GM18502 (cell line): ENCODE results near the gene ENOX2.
A peak's percentile ranks its signal among the peaks of the same experiment; 100 is the strongest.

Experiments
- ATAC-seq: cut with Tn5 transposase; IDR thresholded peaks from one replicate; pipeline ENCODE4 v1.9.1; 2021; ENCODE audit warnings: mild to moderate bottlenecking; ENCODE audit not compliant: unreplicated experiment, poor library complexity

ENOX2 gene

GRCh38 chrX:130885996-130886395 is 17.0 kb downstream of the ENOX2 start:
- ATAC-seq: no peak

- no peak for ATAC-seq
These were observed 17.5 kb downstream of the ENOX2 start for GRCh38 chrX:130885508-130885907.

GRCh38 chrX:130884627-130885026 is 18.4 kb downstream of the ENOX2 start:
- no peak for ATAC-seq

- ATAC-seq: no peak
These were observed 23.1 kb downstream of the ENOX2 start for GRCh38 chrX:130879869-130880268.

GRCh38 chrX:130878350-130879341 is 24.4 kb downstream of the ENOX2 start:
- ATAC-seq: no peak

- no peak for ATAC-seq
These were observed 25.1 kb downstream of the ENOX2 start for GRCh38 chrX:130877892-130878341.

- ATAC-seq: no peak
These were observed 26.8 kb downstream of the ENOX2 start for GRCh38 chrX:130876226-130876625.

GRCh38 chrX:130874751-130875150 is 28.3 kb downstream of the ENOX2 start:
- ATAC-seq: no peak

- ATAC-seq: no peak
These were observed 33.8 kb downstream of the ENOX2 start for GRCh38 chrX:130869239-130869638.

GRCh38 chrX:130861462-130861861 is 41.5 kb downstream of the ENOX2 start:
- no peak for ATAC-seq

GRCh38 chrX:130857207-130857606 is 45.8 kb downstream of the ENOX2 start:
- peak; percentile 97 for ATAC-seq

GRCh38 chrX:130851569-130851968 is 51.4 kb downstream of the ENOX2 start:
- ATAC-seq: no peak

- ATAC-seq: peak; percentile 75
These were observed 54.2 kb downstream of the ENOX2 start for GRCh38 chrX:130848763-130849162.

DNA sequence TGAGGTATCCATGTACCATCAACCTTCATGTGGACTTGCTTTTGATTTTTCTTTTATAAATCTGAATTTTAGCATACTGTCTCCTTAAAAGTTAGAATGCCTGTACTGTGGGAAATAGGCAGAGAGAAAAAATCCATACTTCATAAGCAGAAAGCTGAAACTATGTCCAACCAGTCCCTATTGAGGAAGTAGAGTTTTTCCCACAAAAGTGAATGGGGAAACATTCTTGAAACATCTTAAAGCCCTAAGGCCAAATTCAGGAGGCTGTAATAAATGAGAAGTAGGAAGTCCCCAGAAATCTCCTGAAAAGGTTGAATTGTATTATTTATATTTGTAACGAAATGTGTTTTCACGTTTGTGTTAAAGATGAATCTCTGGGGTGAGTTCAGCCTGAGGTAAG is 56.3 kb downstream of the ENOX2 start:
- no peak for ATAC-seq

GRCh38 chrX:130841776-130842175 is 61.2 kb downstream of the ENOX2 start:
- ATAC-seq: no peak

DNA sequence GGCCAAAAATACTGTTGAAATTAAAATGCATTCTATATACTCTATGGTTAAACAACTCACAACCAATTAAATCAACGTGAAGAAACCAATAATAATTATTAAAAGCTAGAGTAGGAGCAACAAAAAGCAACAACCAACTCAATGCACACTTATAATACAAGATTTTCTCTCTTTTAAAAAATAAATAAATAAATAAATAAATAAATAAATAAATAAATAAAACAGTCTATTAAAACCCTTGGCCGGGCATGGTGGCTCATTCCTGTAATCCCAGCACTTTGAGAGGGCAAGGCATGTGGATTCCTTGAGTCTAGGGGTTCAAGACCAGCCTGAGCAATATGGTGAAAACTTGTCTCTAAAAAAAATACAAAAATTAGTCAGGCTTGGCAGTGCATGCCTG is 62.7 kb downstream of the ENOX2 start:
- ATAC-seq: no peak

GRCh38 chrX:130836447-130836846 is 66.6 kb downstream of the ENOX2 start:
- ATAC-seq: no peak

DNA sequence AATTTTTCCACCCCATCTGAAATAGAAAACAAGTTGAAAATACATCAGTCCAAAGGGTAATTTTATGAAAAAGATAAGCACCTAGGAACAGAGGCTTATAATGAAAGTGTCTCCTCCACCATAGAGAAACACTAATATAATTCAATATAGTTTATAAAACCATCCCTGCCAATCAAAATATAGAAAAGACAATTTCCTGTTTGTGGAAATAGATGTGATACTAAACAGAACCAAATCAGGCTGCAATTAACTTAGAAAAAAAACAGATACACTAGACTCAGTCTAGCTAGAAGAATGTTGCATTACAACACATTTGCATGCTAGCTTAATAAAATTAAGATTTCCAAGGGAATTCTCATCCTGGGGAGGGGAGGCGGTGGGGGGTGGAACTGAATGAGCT is 68.2 kb downstream of the ENOX2 start:
- no peak for ATAC-seq

DNA sequence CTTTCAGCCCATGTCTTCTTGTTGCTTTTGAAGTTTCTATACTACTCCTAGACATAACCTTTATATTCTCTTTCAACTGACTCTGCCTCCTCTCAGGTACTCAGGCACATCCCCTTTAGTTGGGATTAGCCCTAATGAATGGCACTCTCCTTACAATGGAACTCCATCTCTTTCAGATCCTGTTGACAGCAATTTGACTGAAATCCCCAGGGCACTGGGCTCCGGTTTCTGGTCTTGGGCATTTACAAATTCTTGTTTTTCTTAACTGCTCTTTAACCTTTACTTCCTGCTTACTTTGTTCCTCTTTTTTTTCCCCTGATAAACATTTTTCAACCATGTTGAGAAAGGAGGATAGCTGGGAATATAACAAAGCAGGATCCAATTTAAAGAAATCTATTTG is 68.9 kb downstream of the ENOX2 start:
- no peak for ATAC-seq

DNA sequence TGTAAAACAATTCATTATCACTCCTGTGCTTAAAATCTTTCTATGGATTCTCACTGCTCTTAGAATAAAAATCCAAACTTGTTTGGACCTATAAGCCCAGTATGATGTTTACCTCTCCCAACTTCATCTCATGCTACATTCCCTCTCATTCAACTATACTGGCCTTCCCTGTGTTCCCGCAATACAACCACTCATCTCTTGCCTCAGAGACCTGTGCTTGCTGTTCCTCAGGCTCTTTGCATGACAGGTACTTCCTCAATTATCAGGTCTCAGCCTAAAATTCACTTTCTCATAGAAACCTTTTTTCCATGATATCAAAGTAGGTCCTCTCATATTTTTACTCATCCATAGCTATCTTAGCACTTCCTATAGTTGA is 71.7 kb downstream of the ENOX2 start:
- no peak for ATAC-seq

- ATAC-seq: no peak
These were observed 72.2 kb downstream of the ENOX2 start for GRCh38 chrX:130830599-130831346.
